Measurements from ENCODE around the gene MTCH1. TPM values are rescaled to one million over a fixed set of nuclear protein-coding genes. Genes with fewer than 3 reads are reported as not detected.

The MTCH1 gene, protein sequence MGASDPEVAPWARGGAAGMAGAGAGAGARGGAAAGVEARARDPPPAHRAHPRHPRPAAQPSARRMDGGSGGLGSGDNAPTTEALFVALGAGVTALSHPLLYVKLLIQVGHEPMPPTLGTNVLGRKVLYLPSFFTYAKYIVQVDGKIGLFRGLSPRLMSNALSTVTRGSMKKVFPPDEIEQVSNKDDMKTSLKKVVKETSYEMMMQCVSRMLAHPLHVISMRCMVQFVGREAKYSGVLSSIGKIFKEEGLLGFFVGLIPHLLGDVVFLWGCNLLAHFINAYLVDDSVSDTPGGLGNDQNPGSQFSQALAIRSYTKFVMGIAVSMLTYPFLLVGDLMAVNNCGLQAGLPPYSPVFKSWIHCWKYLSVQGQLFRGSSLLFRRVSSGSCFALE
- total RNA-seq (106 TPM), polyA plus RNA-seq (184 TPM)

DNA sequence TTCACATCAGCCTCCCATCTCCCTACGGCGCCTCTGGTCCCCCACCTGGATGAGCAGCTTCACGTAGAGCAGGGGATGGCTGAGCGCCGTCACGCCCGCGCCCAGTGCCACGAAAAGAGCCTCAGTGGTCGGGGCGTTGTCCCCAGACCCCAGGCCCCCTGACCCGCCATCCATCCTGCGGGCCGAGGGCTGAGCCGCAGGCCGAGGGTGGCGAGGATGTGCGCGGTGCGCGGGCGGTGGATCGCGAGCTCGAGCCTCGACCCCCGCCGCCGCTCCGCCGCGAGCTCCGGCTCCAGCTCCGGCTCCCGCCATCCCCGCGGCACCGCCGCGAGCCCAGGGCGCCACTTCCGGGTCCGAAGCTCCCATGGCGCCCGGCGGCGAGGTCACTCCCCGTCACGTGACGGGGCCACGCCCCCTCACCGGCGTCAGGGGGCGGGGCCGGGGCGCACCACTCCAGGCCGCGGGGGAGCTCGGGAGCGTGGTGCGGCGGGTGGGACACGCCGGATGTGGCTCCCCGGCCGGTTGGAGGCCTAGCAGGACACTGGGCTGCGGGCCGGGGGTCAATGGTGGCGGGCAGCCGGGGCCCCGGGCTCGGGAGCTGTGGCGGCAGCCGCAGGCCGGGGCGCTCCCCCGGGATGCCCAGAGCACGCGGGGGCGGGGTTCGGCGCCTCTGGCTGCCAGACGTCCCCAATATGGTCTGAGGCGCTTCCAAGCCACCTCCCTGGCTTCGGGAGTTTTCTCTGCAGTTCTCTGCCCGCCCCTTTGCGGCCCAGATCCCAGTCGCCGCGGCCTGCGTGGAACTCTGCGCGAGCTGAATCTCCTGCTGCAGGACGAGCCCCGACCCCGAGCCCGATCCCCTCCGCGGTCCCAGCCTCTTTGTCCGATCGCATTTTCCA is at the start of gene MTCH1:
MTCH1 (minus strand) TSS at position 389 of the 896 bp plus-strand sequence; CDS start at position 366, 23 bp downstream.
- no peaks in the 10 kb centered on the region for H3K4me1 ChIP-seq (ENCODE audit: insufficient read depth)
- under 1% methylated on average over 101 of the region's 101 CpGs for WGBS
- H3K27ac ChIP-seq (ENCODE audit: low read depth): peak within 1 kb of the TSS; percentile 92

DNA sequence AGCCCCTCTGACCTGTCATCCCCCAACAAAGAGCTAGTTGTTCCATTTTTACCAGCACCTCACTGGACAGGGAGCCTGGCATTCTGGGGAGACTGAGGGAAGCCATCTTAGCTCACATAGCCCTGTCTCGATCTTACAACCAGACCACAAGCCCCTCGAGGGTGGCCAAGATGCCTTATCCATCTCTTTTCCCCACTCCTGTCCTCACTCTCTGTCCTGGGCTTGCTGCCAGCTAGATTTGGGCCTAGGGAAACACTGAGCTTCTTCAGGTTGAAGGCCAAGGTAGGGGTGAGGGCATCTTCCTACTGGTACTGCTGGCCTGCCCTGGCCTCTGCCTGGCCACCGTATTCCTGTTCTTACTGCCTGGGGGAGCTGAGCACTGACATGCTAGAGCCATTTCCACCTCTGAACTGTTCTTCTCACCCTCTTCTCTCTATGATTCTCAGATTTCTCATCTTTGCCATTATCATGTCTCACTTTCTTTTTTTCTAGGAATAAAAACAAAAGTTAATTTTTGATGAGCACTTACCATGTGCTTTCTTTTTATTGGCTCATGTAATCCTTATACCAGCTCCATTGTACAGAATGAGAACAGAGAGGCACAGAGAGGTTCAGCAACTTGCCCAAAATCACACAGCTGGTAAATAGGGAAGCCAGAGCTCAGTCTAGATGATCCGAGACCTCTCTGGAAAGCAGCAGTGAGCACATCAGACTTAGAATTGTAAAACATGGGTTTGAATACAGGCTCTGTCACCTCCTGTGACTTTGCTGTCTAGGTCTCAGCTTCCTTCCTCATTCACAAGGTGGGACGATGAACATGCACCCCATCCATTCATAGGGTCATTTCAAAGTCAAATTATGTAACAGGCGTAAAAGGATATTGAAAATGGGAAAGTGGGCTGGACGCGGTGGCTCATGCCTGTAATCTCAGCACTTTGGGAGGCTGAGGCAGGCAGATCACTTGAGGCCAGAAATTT is 48.1 kb upstream of the MTCH1 start:
- DNase-seq (ENCODE audit: extremely low spot score): no peak
- 79% methylated on average over 8 of the region's 8 CpGs for WGBS

More for the DNA sequence above, at the start of gene MTCH1:
- H3K4me3 ChIP-seq (ENCODE audit: low read depth, low read length): peak within 1 kb of the TSS; percentile 85
- peak; percentile 66 for DNase-seq (ENCODE audit: extremely low spot score)
- H3K36me3 ChIP-seq (ENCODE audit: insufficient read depth): no peaks in the 10 kb centered on the region

DNA sequence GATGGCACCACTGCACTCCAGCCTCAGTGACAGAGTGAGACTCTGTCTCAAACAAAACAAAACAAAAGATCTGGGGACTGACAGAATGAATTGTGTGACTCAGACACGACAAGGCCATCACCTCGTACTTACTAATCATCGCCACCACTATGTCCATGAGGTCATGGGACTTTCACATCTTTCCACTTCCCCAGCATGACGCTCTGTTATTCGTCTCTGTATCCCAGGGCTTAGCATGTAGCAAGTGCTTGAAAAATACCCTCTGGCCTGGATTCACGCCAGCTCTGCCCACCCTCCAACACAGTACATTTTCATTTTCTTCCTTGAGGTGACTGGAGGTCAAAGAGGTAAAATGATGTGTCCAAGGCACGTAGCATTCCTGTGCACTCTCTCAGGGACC is 47.3 kb upstream of the MTCH1 start:
- H3K36me3 ChIP-seq (ENCODE audit: insufficient read depth): no peaks in the 10 kb centered on the region
- H3K4me3 ChIP-seq (ENCODE audit: low read depth, low read length): no peak overlapping the region
- H3K4me1 ChIP-seq (ENCODE audit: insufficient read depth): no peaks in the 10 kb centered on the region
- DNase-seq (ENCODE audit: extremely low spot score): no peak
- WGBS: 85% methylated on average over 7 of the region's 7 CpGs
- no peak overlapping the region for H3K27ac ChIP-seq (ENCODE audit: low read depth)

More for the DNA sequence above, 48.1 kb upstream of the MTCH1 start:
- H3K4me1 ChIP-seq (ENCODE audit: insufficient read depth): no peaks in the 10 kb centered on the region
- H3K4me3 ChIP-seq (ENCODE audit: low read depth, low read length): no peak overlapping the region
- no peak overlapping the region for H3K27ac ChIP-seq (ENCODE audit: low read depth)
- H3K36me3 ChIP-seq (ENCODE audit: insufficient read depth): no peaks in the 10 kb centered on the region

DNA sequence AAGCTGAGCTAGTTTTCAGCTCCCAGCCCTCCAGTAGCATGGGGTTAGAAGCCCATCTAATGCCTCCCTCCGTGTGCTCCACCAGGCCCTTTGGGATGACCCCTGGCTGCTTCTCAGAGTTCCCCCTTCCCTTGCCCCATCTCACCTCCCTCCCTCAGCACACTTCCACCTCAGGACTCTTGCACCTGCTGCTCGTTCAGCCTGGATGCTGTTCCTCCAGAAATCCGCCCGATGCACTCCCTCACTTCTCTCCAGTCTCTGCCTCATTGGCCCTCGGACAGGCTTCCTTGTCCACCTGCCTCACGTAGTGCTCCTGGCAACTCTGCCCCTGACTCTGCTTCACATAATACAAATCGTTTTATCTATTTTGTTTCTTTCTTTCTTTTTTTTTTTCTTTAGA is 46.2 kb upstream of the MTCH1 start:
- Histone ChIP-seq H3K4me1 (ENCODE audit: insufficient read depth) (no peaks in the 10 kb centered on the region), H3K36me3 (ENCODE audit: insufficient read depth) (no peaks in the 10 kb centered on the region), H3K27ac (ENCODE audit: low read depth) (no peak overlapping the region), H3K4me3 (ENCODE audit: low read depth, low read length) (no peak overlapping the region)
- DNase-seq (ENCODE audit: extremely low spot score): no peak
- WGBS: 83% methylated on average over 7 of the region's 7 CpGs

DNA sequence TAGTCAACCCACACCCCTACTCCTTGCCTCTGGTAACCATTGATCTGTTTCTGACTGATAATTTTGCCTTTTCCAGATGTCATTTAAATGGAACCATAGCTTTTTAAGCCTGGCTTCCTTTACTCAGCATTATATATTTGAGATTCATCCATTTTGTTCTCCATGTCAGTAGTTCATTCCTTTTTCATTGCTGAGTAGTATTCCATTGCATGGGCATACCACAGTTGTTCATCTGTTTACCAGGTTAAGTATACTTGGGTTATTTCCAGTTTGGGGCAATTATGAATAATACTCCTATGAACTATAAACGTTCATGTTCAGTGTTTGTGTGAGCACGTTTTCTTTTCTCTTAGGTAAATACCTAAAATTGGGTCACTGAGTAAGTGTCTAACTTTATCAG is 44.6 kb upstream of the MTCH1 start:
- no peak overlapping the region for H3K4me3 ChIP-seq (ENCODE audit: low read depth, low read length)
- 92% methylated on average over 2 of the region's 2 CpGs for WGBS
- H3K36me3 ChIP-seq (ENCODE audit: insufficient read depth): no peaks in the 10 kb centered on the region
- no peaks in the 10 kb centered on the region for H3K4me1 ChIP-seq (ENCODE audit: insufficient read depth)
- H3K27ac ChIP-seq (ENCODE audit: low read depth): no peak overlapping the region
- no peak for DNase-seq (ENCODE audit: extremely low spot score)

DNA sequence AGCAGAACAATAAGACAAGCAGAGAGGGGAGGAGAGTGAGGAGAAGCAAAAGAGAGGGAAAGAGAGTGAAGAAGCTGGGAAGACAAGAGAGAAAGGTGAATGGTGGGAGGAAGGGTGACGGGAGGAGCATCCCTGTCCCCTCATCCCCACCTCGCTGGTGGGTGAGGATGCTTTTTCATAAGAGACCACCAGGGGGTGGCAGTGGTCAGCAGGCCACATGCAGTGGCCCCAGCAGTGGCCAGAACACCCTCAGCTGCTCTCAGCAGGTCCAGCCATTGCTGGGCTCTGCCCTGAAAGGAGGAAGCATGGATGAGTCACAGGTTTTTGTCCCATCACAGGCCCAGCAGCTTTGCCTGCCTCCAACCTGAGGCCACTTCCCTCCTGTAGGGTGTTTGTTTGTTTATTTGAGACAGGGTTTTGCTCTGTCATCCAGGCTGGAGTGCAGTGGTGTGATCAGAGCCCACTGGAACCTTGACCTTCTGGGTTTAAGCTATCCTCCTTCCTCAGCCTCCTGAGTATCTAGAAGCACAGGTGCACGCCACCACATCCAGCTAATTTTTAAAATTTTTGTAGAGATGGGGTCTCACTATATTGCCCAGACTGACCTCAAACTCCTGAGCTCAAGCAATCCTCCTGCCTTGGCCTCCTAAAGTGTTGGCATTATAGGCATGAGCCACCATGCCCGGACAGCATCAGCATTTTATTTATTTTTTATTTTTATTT is 43.4 kb upstream of the MTCH1 start:
- WGBS: 69% methylated on average over 4 of the region's 4 CpGs
- no peak for DNase-seq (ENCODE audit: extremely low spot score)
- H3K36me3 ChIP-seq (ENCODE audit: insufficient read depth): no peaks in the 10 kb centered on the region

DNA sequence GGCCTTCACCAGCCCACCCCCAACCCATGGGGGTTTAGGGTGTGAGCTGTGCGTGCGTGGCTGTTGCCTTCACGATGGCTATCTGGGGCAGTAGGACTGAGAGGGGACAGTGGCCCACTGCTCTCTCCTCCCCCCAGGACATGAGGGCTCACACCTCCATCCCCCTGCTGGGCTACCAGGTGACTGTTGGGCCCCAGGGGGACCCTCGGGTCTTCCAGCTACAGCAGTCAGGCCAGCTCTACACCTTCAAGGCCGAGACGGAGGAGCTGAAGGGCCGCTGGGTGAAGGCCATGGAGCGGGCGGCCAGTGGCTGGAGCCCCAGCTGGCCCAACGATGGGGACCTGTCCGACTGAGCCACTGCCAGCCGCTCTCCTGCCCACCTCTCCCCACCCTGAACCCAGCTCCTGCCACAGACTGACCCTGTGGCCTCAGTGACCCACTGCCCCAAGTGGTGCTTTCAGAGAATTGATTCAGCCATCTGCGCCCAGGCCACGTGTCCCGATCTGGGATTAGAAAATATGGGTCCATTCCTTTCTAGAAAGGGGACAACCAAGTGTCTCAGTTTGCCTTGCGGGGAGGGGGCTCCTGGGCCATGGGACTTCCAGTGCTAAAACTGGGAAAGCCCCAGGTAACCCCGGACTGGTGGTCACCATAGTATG is 41.9 kb upstream of the MTCH1 start:
- H3K36me3 ChIP-seq (ENCODE audit: insufficient read depth): no peaks in the 10 kb centered on the region
- 92% methylated on average over 17 of the region's 17 CpGs for WGBS
- no peak overlapping the region for H3K4me3 ChIP-seq (ENCODE audit: low read depth, low read length)
- no peak overlapping the region for H3K27ac ChIP-seq (ENCODE audit: low read depth)
- no peaks in the 10 kb centered on the region for H3K4me1 ChIP-seq (ENCODE audit: insufficient read depth)
- no peak for DNase-seq (ENCODE audit: extremely low spot score)

More for the DNA sequence above, 43.4 kb upstream of the MTCH1 start:
- H3K4me1 ChIP-seq (ENCODE audit: insufficient read depth): no peaks in the 10 kb centered on the region
- H3K4me3 ChIP-seq (ENCODE audit: low read depth, low read length): no peak overlapping the region
- no peak overlapping the region for H3K27ac ChIP-seq (ENCODE audit: low read depth)

DNA sequence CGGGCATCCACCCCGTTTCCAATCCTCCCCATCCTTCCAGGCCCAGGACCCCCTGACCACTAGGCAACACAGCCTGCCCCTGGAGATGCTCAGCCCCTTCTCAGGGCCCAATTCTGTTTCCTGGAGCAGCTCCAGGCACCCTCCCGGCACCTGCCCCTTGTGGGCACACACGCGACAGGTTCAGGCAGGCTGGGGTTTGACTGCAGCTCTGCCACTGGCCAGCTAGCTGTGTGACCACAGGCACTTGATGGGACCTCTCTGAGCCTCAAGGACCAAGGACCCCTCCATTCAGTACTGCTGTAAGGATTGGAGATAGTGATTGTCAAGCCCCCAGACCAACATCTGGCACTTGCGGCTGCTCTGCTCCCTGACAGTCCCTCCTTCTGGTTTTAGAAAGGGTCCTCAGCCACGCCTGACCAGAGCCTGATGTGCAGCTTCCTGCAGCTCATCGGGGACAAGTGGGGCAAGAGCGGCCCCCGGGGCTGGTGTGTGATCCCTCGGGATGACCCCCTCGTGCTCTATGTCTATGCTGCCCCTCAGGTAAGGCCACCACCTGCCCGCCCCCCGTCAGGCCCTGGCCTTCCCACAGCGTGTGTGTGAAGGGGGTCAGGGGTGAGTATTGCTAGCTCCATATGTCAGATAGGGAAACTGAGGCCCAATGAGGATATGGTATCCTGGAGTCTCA is 41.2 kb upstream of the MTCH1 start:
- H3K4me3 ChIP-seq (ENCODE audit: low read depth, low read length): no peak overlapping the region
- DNase-seq (ENCODE audit: extremely low spot score): no peak
- no peaks in the 10 kb centered on the region for H3K4me1 ChIP-seq (ENCODE audit: insufficient read depth)
- WGBS: 85% methylated on average over 15 of the region's 15 CpGs
- H3K36me3 ChIP-seq (ENCODE audit: insufficient read depth): no peaks in the 10 kb centered on the region
- no peak overlapping the region for H3K27ac ChIP-seq (ENCODE audit: low read depth)

DNA sequence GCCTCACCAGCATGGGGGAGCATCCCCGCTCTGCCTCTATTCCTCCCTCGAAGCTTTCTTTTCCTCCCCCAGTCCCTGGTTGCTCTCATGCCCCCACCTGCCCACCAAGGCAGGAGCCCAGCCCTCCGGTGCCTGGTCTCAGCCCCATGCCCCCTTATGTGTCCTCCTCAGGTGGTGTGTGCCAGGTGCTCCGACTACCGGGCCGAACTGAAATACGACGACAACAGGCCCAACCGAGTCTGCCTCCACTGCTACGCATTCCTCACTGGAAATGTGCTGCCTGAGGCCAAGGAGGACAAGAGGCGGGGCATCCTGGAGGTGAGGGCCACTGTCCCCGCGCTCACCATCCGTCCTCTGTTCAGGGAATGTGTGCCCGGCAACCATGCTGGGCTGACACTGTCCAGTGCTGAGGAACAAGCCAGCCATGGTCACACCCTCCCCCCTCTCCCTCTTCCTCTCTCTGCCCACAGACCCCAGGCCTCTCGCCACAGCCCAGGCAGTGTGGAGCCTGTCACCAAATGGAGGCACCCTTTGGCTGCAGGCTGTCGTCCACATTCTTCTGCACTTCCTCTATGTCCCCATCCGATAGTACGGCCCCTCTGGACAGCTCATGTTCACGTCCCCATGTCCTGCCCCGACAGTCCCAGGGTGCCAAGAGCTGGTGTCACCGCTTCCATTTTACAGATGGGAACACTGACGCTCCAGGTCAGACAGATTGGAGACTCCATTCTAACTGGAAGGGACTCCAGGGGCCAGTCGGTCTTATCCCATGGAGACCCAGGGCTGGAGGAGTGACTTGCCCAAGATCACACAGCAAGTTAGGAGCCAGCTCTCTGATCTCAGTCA is 39.8 kb upstream of the MTCH1 start:
- 88% methylated on average over 24 of the region's 24 CpGs for WGBS
- H3K27ac ChIP-seq (ENCODE audit: low read depth): no peak overlapping the region
- no peaks in the 10 kb centered on the region for H3K36me3 ChIP-seq (ENCODE audit: insufficient read depth)
- no peaks in the 10 kb centered on the region for H3K4me1 ChIP-seq (ENCODE audit: insufficient read depth)
- H3K4me3 ChIP-seq (ENCODE audit: low read depth, low read length): no peak overlapping the region
- DNase-seq (ENCODE audit: extremely low spot score): no peak

DNA sequence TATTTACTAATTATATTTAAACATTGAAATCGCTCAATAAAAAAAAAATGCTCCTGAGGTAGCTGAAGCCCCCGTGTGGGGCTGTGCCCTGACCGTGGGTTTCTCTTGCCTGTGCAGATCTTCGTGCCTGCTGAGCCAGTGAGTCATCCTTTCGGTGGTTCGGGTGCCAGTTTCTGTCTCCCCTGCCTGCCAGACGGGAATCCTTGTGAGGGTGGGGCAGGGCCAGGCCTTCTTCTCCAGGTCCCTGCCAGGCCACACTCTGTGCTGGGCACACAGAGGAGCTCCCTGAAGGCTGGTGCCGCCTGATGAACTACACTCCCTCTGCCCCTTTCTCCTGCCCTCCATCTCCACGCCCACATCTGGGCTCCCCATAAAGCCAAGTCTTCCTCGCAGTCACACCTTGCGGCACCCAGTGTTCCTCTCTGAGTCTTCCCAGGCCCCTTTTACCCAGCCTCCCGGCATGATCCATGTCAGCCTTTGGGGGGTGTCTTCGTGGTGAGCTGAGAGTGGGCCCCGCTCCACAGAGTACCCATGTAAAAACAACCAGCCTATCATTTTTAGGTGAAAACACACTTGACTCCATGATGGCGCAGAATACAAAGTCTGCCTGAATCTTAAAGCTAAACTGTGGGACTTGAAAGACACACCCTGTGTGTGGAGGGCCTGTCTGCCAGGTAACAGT is 38.8 kb upstream of the MTCH1 start:
- H3K4me1 ChIP-seq (ENCODE audit: insufficient read depth): no peaks in the 10 kb centered on the region
- no peaks in the 10 kb centered on the region for H3K36me3 ChIP-seq (ENCODE audit: insufficient read depth)
- 72% methylated on average over 15 of the region's 15 CpGs for WGBS
- no peak overlapping the region for H3K4me3 ChIP-seq (ENCODE audit: low read depth, low read length)
- no peak overlapping the region for H3K27ac ChIP-seq (ENCODE audit: low read depth)
- no peak for DNase-seq (ENCODE audit: extremely low spot score)

Measured in urinary bladder (tissue), 4 donors.